ENCODE data around the gene HSPB6. TPM values are rescaled to one million over a fixed set of nuclear protein-coding genes. Genes with fewer than 3 reads are reported as not detected.
"Not testable (repeated sequence)": the region's sequence is repeated elsewhere in the genome, so short reads cannot be mapped to it uniquely, and the experiment has no call there.

HSPB6 gene
- total and polyA plus RNA-seq, 7 donors = 303 to 1,308 (median 664) TPM

GRCh38 chr19:35797663-35798062, 40.8 kb upstream of the HSPB6 start:
- TF ChIP-seq CTCF (IDR thresholded peaks at IDR 0.05) = no peak
- DNase-seq (no peak), ATAC-seq (no peak)
- Histone ChIP-seq H3K27ac (no peak overlapping the region), H3K9me3 (no peaks in the 10 kb centered on the region), H3K4me1 (no peaks in the 10 kb centered on the region), H3K36me3 (ENCODE audit: insufficient read depth in 1 of 2, low read depth in 1 of 2) (no peaks in the 10 kb centered on the region), H3K4me3 (no peak overlapping the region), H3K27me3 (ENCODE audit: insufficient read depth in 3 of 3, low read length in 2 of 3) (peaks cover 0 to 41% (median 11%) of the 10 kb centered on the region in 3 donors)
- intact Hi-C loops (cut with DNase I) = no loop called here
- WGBS, 3 donors = 4 to 15% (median 5%) methylated on average over 14 to 15 of the region's 15 CpGs

GRCh38 chr19:35796645-35797542, 40.1 kb upstream of the HSPB6 start:
- Histone ChIP-seq H3K27ac (no peak overlapping the region), H3K4me3 (no peak overlapping the region), H3K9me3 (no peaks in the 10 kb centered on the region), H3K36me3 (ENCODE audit: insufficient read depth in 1 of 2, low read depth in 1 of 2) (no peaks in the 10 kb centered on the region), H3K27me3 (ENCODE audit: insufficient read depth in 3 of 3, low read length in 2 of 3) (peaks cover 0 to 41% (median 11%) of the 10 kb centered on the region in 3 donors), H3K4me1 (no peaks in the 10 kb centered on the region)
- intact Hi-C loops (cut with DNase I) = no loop called here
- no peak for DNase-seq
- no peak for TF ChIP-seq CTCF (IDR thresholded peaks at IDR 0.05)
- WGBS, 3 donors = 8 to 18% (median 8%) methylated on average over 39 of the region's 39 CpGs
- ATAC-seq = no peak

- H3K27ac ChIP-seq = not testable (repeated sequence)
Measured at GRCh38 chr19:35795564-35795963, 38.7 kb upstream of the HSPB6 start.

GRCh38 chr19:35793381-35794165, 36.7 kb upstream of the HSPB6 start:
- no peak for DNase-seq
- TF ChIP-seq CTCF (IDR thresholded peaks at IDR 0.05) = no peak
- intact Hi-C loops (cut with DNase I) = no loop called here

More at GRCh38 chr19:35795564-35795963, 38.7 kb upstream of the HSPB6 start:
- H3K36me3 ChIP-seq (ENCODE audit: insufficient read depth in 1 of 2, low read depth in 1 of 2); intact Hi-C loops (cut with DNase I); H3K4me1 ChIP-seq; H3K4me3 ChIP-seq; ATAC-seq; H3K9me3 ChIP-seq; DNase-seq: not testable (repeated sequence)
- WGBS, 3 donors = 69 to 93% (median 88%) methylated on average over 1 of the region's 1 CpG
- peaks cover 0 to 41% (median 11%) of the 10 kb centered on the region in 3 donors for H3K27me3 ChIP-seq (ENCODE audit: insufficient read depth in 3 of 3, low read length in 2 of 3)

GRCh38 chr19:35792888-35793287, 36.1 kb upstream of the HSPB6 start:
- H3K36me3 ChIP-seq (ENCODE audit: insufficient read depth in 1 of 2, low read depth in 1 of 2) = no peaks in the 10 kb centered on the region
- intact Hi-C loops (cut with DNase I) = no loop called here
- peaks cover 0 to 22% (median 7%) of the 10 kb centered on the region in 3 donors for H3K27me3 ChIP-seq (ENCODE audit: insufficient read depth in 3 of 3, low read length in 2 of 3)
- ATAC-seq (no peak), DNase-seq (no peak)
- no peak for TF ChIP-seq CTCF (IDR thresholded peaks at IDR 0.05)
- no peaks in the 10 kb centered on the region for H3K9me3 ChIP-seq
- no peak overlapping the region for H3K4me3 ChIP-seq
- WGBS, 3 donors = 65 to 81% (median 72%) methylated on average over 8 of the region's 8 CpGs
- no peak overlapping the region for H3K27ac ChIP-seq
- no peaks in the 10 kb centered on the region for H3K4me1 ChIP-seq

More at GRCh38 chr19:35793381-35794165, 36.7 kb upstream of the HSPB6 start:
- H3K27ac ChIP-seq = no peak overlapping the region
- peaks cover 0 to 29% (median 8%) of the 10 kb centered on the region in 3 donors for H3K27me3 ChIP-seq (ENCODE audit: insufficient read depth in 3 of 3, low read length in 2 of 3)
- H3K4me3 ChIP-seq = no peak overlapping the region
- no peaks in the 10 kb centered on the region for H3K36me3 ChIP-seq (ENCODE audit: insufficient read depth in 1 of 2, low read depth in 1 of 2)
- H3K9me3 ChIP-seq = no peaks in the 10 kb centered on the region
- 64 to 66% (median 65%) methylated on average over 7 of the region's 7 CpGs for WGBS, 3 donors
- H3K4me1 ChIP-seq = no peaks in the 10 kb centered on the region
- no peak for ATAC-seq

Data from psoas muscle (tissue), 8 donors.